Astrocyte (in vitro differentiated cells and primary cell): ENCODE data around the gene DPCD.

Experiments
- EZH2 ChIP-seq: IDR thresholded peaks from 2 replicates; pipeline ENCODE4 v1.6.1; 2012; ENCODE audit warnings: mild to moderate bottlenecking, low read length, inconsistent platforms; ENCODE audit not compliant: insufficient read depth
- TF ChIP-seq, protein P1 (sequence below): IDR thresholded peaks from 2 replicates; pipeline ENCODE4 v1.5.1; 2011; ENCODE audit warnings: low read depth, mild to moderate bottlenecking, inconsistent platforms, low read length, moderate library complexity; ENCODE audit not compliant: insufficient read depth

DNA sequence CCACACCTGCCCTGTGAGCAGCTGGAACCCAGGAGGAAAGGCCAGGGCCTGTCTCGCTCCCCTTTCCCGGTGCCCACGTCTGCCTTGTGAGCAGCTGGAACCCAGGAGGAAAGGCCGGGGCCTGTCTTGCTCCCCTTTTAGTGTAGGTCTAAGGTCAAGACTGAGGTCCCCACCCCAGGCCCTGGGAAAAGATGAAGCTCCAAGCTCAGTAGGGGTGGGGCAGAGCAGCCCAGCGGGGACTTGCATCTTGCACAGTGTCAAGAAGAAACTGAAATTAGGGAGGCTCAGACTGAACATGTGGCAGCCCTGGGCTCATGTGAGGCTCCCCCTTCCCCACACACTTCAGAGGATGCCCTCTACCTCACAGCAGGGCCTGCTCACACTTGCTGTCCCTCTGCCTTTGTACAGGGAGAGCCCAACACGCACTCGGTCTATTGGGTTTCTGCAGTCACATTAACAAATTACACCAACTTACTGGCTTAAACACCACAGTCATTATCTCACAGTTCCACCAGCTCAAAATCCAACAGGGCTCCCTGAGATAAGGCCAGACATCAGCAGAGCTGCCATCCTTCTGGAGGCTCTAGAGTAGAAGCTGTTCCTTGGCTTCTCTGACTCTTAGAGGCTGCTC lies 12.4 kb upstream of the DPCD start:
- TF ChIP-seq EZH2 = no peak
- TF ChIP-seq, protein P1, sequence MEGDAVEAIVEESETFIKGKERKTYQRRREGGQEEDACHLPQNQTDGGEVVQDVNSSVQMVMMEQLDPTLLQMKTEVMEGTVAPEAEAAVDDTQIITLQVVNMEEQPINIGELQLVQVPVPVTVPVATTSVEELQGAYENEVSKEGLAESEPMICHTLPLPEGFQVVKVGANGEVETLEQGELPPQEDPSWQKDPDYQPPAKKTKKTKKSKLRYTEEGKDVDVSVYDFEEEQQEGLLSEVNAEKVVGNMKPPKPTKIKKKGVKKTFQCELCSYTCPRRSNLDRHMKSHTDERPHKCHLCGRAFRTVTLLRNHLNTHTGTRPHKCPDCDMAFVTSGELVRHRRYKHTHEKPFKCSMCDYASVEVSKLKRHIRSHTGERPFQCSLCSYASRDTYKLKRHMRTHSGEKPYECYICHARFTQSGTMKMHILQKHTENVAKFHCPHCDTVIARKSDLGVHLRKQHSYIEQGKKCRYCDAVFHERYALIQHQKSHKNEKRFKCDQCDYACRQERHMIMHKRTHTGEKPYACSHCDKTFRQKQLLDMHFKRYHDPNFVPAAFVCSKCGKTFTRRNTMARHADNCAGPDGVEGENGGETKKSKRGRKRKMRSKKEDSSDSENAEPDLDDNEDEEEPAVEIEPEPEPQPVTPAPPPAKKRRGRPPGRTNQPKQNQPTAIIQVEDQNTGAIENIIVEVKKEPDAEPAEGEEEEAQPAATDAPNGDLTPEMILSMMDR = no peak
